GM10248 (cell line): ENCODE data around the gene SSBP3.
"Not testable (repeated sequence)": the region's sequence is repeated elsewhere in the genome, so short reads cannot be mapped to it uniquely, and the experiment has no call there.

ENCODE experiments used
- CTCF ChIA-PET: fragments of 300-600 bp; sonication (Branson Sonifier 250); formaldehyde crosslinking; extraction: SDS; loops from one replicate; lab custom pipeline; 2021; ENCODE audit warnings: antibody characterized with exemption; lab: Yijun Ruan, JAX
- POLR2A ChIA-PET: fragments of 350-650 bp; sonication (Branson Sonifier 250); formaldehyde crosslinking; extraction: SDS; loops from one replicate; lab custom pipeline; 2020; ENCODE audit warnings: antibody characterized with exemption; lab: Yijun Ruan, JAX
- DNase-seq: peaks from one replicate; pipeline ENCODE4 v3.0.0; 2012; ENCODE audit errors: extremely low spot score
- CTCF ChIP-seq: IDR thresholded peaks from 2 replicates; pipeline ENCODE4 v1.5.1; 2012; ENCODE audit warnings: mild to moderate bottlenecking, low read depth; ENCODE audit errors: extremely low read depth, missing control alignments, control extremely low read depth

The SSBP3 gene

DNA sequence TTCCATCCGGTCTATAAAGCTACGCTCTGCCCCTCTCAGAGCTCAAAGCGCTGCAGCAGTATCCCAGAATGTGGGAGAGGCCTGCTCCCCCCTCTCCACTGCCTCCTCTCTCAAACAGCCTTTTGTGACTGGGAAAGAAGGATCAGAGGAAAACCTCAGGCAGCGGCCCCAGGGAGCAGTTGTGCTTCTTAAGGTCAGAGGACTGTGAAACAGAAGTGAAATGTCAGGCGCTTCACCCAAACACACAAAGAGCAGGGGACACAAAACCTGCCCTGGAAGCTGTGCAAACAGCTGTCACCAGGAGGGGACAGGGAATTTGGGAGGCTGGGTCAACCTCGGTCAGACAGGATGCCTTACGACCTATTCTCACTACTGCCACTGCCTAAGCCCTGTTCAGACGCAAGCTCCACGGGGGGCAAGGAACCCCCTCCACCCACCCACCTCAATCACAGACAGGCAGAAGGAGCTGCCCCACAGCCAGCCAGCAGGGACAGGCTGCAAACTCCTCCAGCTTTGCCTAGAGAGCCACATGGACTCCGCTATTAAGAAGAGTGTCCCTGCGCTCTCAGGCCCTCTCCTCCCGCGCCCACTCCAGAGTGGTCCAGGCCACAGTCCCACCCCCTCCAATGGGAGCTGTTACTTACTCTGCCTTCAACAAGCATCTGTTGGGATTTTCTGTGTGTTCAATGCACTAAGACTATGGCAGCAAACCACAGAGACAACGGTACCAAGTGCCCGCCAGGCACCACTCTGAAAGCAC lies 14.6 kb downstream of the SSBP3 start:
- POLR2A ChIA-PET: no interaction called here
- DNase-seq: no peak
- CTCF ChIA-PET: interaction anchor here (1.6 to 1.7 kb wide), 2 partner anchors 8 to 10 kb away, joined by 3 to 4 read pairs; no protein-coding TSS in a partner anchor
- TF ChIP-seq CTCF: no peak

DNA sequence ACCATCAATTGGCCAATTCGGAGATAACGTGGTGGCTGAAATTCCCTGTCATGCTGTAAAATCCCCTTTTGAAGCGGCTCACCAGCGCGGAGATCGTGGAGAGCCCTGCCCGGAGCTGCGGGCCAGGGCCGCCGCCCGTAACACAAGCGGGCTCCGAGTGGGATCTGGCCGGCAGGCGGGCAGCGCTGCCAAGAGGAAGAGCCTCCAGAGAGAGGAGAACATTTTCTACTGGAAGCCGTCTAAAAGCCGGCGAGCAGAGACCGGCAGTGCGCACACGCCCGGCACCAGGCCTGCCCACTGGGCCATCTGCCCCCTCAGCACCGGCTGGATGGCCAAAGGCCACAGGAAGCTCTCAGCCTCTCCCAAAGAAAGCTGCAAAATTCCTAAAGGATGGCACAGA lies 15.5 kb downstream of the SSBP3 start:
- DNase-seq: no peak
- POLR2A ChIA-PET: no interaction called here
- CTCF ChIA-PET: interaction anchor here (1.7 kb wide), 1 partner anchor 11 kb away, joined by 4 read pairs; no protein-coding TSS in a partner anchor
- TF ChIP-seq CTCF: no peak

GRCh38 chr1:54389608-54390007 lies 16.6 kb downstream of the SSBP3 start:
- DNase-seq, CTCF ChIA-PET, POLR2A ChIA-PET: not testable (repeated sequence)

DNA sequence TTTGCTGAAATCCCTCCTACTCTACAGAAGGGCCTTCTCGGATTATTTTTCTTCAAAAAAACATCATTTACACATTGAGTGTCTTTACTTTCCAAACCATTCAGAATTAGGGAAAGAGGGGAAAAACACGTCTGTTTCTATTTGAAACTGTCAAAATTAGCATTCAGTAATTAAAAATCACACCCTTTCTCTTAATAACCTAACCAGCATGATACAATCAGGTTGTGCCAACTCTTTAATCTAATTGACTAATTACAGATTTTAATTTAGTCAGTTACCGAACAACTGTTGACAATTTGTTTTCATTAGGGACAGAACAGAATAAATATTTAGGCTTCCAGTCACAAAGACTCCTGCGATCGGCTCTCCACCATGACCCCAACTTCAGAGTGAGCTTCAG lies 18.8 kb downstream of the SSBP3 start:
- CTCF ChIA-PET: no interaction called here
- no peak for DNase-seq
- POLR2A ChIA-PET: no interaction called here
- no peak for TF ChIP-seq CTCF

DNA sequence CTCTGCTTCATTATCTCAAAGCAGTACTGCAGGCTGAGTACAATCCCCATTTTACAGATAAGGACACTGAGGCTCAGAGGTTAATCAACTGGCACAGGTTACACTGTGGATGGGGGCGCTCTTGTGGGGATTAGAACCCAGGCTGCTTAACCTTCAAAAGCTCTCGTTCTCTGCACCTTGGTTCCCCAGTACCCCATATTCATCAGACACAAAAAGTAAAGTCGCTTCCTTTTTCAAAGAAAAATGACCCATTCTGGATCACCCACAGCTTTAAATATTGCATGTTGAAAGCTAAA lies 20.5 kb downstream of the SSBP3 start:
- no peak for TF ChIP-seq CTCF
- POLR2A ChIA-PET: no interaction called here
- DNase-seq: no peak
- CTCF ChIA-PET: interaction anchor here (1.3 kb wide), 1 partner anchor 27 kb away, joined by 5 read pairs; no protein-coding TSS in a partner anchor

GRCh38 chr1:54384918-54385726 lies 21.1 kb downstream of the SSBP3 start:
- no peak for DNase-seq
- POLR2A ChIA-PET: no interaction called here

More at GRCh38 chr1:54384918-54385726, 21.1 kb downstream of the SSBP3 start:
- TF ChIP-seq CTCF: no peak
- CTCF ChIA-PET: interaction anchor here (1.1 to 1.3 kb wide), 2 partner anchors 9 to 27 kb away, joined by 4 to 5 read pairs; no protein-coding TSS in a partner anchor
